ENCODE results near the gene PAGR1.
"Not testable (repeated sequence)": the region's sequence is repeated elsewhere in the genome, so short reads cannot be mapped to it uniquely, and the experiment has no call there.

Gene PAGR1

GRCh38 chr16:29791845-29792807 lies 23.8 kb upstream of the PAGR1 start:
- no peak for DNase-seq (ENCODE audit: low read depth)

GRCh38 chr16:29793153-29793552 lies 22.8 kb upstream of the PAGR1 start:
- not testable (repeated sequence) for DNase-seq (ENCODE audit: low read depth)

GRCh38 chr16:29794231-29794710 lies 21.7 kb upstream of the PAGR1 start:
- DNase-seq (ENCODE audit: low read depth), result no peak

GRCh38 chr16:29802416-29802935 lies 13.5 kb upstream of the PAGR1 start:
- no peak for DNase-seq (ENCODE audit: low read depth)

GRCh38 chr16:29804020-29804419 lies 11.9 kb upstream of the PAGR1 start:
- no peak for DNase-seq (ENCODE audit: low read depth)

- no peak for DNase-seq (ENCODE audit: low read depth)
Observed at GRCh38 chr16:29804455-29805231, 11.3 kb upstream of the PAGR1 start.

- DNase-seq (ENCODE audit: low read depth), result peak; percentile 97
Observed at GRCh38 chr16:29805232-29806098, 10.5 kb upstream of the PAGR1 start.

GRCh38 chr16:29806099-29806579 lies 9.8 kb upstream of the PAGR1 start, which contains the start of gene MAZ:
MAZ (plus strand) TSS chr16:29806529; CDS start chr16:29806702, 173 bp downstream.
- DNase-seq (ENCODE audit: low read depth), result peak; percentile 66

GRCh38 chr16:29806641-29807425 lies 9.1 kb upstream of the PAGR1 start:
- DNase-seq (ENCODE audit: low read depth), result peak; percentile 38

GRCh38 chr16:29807426-29808218 lies 8.3 kb upstream of the PAGR1 start:
- DNase-seq (ENCODE audit: low read depth), result peak; percentile 77

GRCh38 chr16:29808219-29808900 lies 7.6 kb upstream of the PAGR1 start:
- no peak for DNase-seq (ENCODE audit: low read depth)

- no peak for DNase-seq (ENCODE audit: low read depth)
Observed at GRCh38 chr16:29809031-29809747, 6.8 kb upstream of the PAGR1 start.

GRCh38 chr16:29809850-29810698 lies 5.9 kb upstream of the PAGR1 start:
- DNase-seq (ENCODE audit: low read depth), result no peak

- no peak for DNase-seq (ENCODE audit: low read depth)
Observed at GRCh38 chr16:29810699-29811169, 5.2 kb upstream of the PAGR1 start.

- peak; percentile 61 for DNase-seq (ENCODE audit: low read depth)
Observed at GRCh38 chr16:29811170-29811895, 4.6 kb upstream of the PAGR1 start.

- peak; percentile 40 for DNase-seq (ENCODE audit: low read depth)
Observed at GRCh38 chr16:29811896-29812665, 3.9 kb upstream of the PAGR1 start, which contains the start of gene PRRT2. PRRT2 (plus strand) TSS chr16:29812193; CDS start chr16:29813055, 862 bp downstream.

Data from activated T-helper 9 cell treated with anti-CD3 and anti-CD28 coated beads, Interleukin-2, amount 50 U/mL, for 16 hours (primary cell).